Upper lobe of left lung (tissue), 4 donors: ENCODE results near the gene ARIH1.

Source experiments
- CTCF ChIP-seq, 6 experiments: fragments of 450-650 bp in 4 of 6; fragments of 200-600 bp in 2 of 6; sonication (generic) in 2 of 6; IDR thresholded peaks; one replicate each; pipeline ENCODE4 v1.5.1; 2016 to 2019; ENCODE audit warnings: antibody characterized with exemption in 6 of 6
- POLR2A ChIP-seq, 4 donors: fragments of 450-650 bp; IDR thresholded peaks; one replicate each; pipeline ENCODE4 v1.5.1; 2016 to 2017; ENCODE audit warnings: antibody characterized with exemption in 4 of 4, mild to moderate bottlenecking in 2 of 4

GRCh38 chr15:72536506-72536905 is 62.4 kb downstream of the ARIH1 start:
- TF ChIP-seq POLR2A (IDR thresholded peaks at IDR 0.05) (no peak), CTCF (IDR thresholded peaks at IDR 0.05) (no peak)
